AG09309 (cell line): ENCODE data around the gene RABGAP1L.

ENCODE experiments used
- DNase-seq: peaks from one replicate; pipeline ENCODE4 v3.0.0-alpha.2; 2010; ENCODE audit warnings: low read depth
- H3K4me3 ChIP-seq: 2 replicates; pipeline ENCODE4 v1.5.1; 2011; ENCODE audit warnings: mild to moderate bottlenecking, low read depth, low read length, moderate library complexity; ENCODE audit not compliant: control insufficient read depth
- CTCF ChIP-seq: IDR thresholded peaks from 2 replicates; pipeline ENCODE4 v1.5.1; 2011; ENCODE audit warnings: mild to moderate bottlenecking, low read depth, low read length, inconsistent platforms; ENCODE audit not compliant: insufficient read depth, control insufficient read depth; ENCODE audit errors: missing control alignments

The RABGAP1L gene

GRCh38 chr1:174447866-174448530, 288.7 kb downstream of the RABGAP1L start, which contains the start of gene GPR52:
Gene GPR52, plus strand, starts transcription at chr1:174447964. Its CDS starts 148 bp downstream, at chr1:174448112.
- TF ChIP-seq CTCF, result no peak
- H3K4me3 ChIP-seq, result no peak within 1 kb of the TSS
- DNase-seq, result no peak

DNA sequence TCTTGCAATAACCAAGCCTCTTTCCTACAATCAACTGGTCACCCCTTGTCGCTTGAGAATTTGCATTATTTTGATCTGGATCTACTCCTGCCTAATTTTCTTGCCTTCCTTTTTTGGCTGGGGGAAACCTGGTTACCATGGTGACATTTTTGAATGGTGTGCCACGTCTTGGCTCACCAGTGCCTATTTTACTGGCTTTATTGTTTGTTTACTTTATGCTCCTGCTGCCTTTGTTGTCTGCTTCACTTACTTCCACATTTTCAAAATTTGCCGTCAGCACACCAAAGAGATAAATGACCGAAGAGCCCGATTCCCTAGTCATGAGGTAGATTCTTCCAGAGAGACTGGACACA, 289.2 kb downstream of the RABGAP1L start:
- DNase-seq, result no peak
- H3K4me3 ChIP-seq, result no peak overlapping the region
- TF ChIP-seq CTCF, result no peak

DNA sequence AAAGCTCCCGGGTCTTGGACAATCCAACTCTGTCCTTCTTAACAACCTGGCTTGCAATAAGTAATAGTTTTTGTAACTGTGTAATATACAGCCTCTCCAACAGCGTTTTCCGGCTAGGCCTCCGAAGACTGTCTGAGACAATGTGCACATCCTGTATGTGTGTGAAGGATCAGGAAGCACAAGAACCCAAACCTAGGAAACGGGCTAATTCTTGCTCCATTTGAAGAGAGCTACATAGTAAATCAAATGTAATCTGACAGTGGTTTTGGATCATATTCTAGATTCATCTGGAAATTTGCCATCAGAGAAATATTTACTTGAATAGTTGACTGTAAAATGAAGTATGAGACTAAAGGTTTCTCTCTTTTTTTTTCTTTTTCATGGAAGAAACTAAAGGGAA, 289.7 kb downstream of the RABGAP1L start:
- TF ChIP-seq CTCF, result no peak
- DNase-seq, result no peak
- H3K4me3 ChIP-seq, result no peak overlapping the region

DNA sequence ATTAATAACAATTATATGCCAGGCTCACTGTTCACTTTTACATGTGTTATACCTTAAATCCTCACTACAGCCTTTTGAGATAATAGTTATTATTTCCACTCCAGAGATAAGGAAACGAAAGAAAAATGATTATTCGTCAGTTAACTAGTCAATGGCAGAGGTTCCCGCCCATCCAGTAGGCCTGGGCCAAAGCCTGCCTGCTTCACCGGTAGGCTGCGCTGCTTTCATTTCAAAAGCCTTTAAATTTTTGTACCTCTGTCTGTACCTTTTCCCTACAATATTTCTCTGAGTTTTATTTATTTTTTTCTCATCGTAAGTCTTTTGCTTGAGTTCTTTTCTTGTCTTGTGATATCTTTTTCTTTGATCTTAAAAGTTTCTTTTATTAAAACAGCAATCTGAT, 292.1 kb downstream of the RABGAP1L start:
- no peak for DNase-seq
- no peak for TF ChIP-seq CTCF
- no peak overlapping the region for H3K4me3 ChIP-seq

DNA sequence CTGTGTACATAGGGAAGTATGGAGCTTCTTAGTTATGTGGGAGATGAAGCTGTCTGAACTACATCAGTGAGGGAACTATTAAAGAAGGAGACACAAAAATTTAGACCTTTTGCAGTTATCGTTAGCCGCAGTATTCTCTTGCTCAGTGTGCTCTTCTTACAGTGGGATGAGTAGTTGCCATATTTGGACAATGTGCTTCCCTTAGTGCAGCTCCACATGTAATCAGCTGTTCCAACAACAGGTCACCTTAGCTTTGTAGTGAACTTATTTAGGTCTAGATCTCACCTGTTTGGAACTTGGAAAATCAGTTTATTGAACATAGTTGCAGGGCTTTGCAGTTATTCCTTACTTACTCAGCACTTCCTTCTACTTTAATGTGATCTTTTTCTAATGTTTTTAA, 306.5 kb downstream of the RABGAP1L start:
- H3K4me3 ChIP-seq, result no peak overlapping the region
- no peak for TF ChIP-seq CTCF
- DNase-seq, result no peak

DNA sequence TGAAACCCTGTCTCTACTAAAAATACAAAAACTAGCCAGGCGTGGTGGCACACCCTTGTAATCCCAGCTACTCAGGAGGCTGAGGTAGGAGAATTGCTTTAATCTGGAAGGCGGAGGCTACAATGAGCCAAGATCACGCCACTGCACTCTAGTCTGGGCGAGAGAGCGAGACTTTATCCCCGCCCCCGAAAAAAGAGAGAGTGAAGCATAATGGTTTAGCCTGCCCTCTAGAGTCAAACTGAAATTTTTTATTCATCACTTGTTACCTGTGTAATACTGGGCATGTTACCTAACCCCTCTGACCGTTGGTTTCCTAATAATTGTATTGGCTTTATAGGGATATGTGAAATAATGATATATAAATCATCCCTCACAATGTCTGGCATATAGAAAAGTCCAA, 307.3 kb downstream of the RABGAP1L start:
- no peak for TF ChIP-seq CTCF
- DNase-seq, result no peak
- no peak overlapping the region for H3K4me3 ChIP-seq
